ENCODE measurements around the gene AKAIN1.

Gene AKAIN1

GRCh38 chr18:5197032-5197434 lies at the start of gene AKAIN1:
TSS of gene AKAIN1 (minus strand) at chr18:5197257. CDS start at chr18:5197053, 204 bp downstream.
- peak; percentile 29 for DNase-seq

- DNase-seq: no peak
These were observed 47.9 kb upstream of the AKAIN1 start for GRCh38 chr18:5244941-5245340.

- DNase-seq: no peak
These were observed 42.4 kb upstream of the AKAIN1 start for GRCh38 chr18:5239447-5239846.

DNA sequence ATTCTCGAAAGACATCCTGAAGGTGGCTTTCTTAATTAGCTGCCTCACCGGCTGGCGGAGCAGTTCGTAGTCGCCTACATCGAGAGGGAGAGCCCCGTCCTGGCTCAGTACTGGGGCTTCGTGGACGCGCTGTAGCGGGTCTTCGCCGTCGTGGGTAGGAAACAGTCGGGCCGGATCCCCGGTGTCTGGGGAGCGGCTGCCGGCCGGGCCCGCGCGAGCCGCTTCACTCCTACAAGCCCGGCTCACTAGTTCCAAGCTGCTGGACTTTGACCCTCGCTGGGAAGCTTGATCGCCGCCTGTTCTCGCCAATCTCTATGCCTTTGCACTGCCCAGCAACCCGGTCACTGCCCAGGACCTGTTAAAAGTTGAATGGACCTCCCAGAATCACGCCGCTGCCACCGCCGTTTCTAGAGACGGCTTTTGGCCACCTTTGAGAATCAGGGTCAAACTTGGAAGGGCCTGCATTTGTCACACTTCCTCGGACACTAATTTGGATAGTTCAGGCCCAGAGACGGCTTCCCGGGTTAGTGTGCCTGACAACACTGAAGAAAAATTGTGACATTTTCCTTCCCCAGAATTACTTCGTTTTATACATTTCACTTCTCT lies 41.4 kb upstream of the AKAIN1 start:
- DNase-seq: peak; percentile 59

- peak; percentile 89 for DNase-seq
These were observed 40.8 kb upstream of the AKAIN1 start for GRCh38 chr18:5237723-5238370.

DNA sequence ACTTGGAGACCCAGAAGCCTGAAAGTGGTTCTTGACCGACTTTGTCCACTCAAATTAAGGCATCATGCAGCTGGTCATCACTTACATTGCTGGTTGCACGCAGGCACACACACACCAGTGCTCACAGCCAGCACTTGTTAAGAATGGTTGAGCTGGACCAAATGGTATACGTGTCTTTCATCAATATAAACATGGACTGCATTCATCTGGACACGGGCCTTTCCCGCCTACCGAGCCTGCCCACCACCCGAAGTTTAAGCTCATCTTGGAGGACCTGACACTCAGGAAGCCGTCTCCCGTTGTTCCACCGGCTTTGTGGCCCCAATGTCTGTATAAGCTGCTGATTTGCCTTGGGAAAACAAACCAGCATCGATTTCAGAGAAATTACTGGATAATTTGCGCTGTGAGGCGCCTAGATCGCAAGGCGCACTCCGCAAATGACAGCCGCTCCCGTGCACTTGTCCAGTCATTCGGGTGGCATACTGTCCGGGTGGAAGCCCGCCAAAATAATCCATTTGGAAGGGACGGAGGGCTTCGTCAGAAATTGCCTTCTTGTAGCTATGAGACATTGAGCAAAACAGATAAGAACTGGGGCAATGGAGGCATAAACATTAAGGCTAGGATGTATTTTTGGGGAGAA lies 40.1 kb upstream of the AKAIN1 start:
- DNase-seq: no peak

- no peak for DNase-seq
These were observed 17.7 kb upstream of the AKAIN1 start for GRCh38 chr18:5214583-5215351.

- no peak for DNase-seq
These were observed 10.6 kb upstream of the AKAIN1 start for GRCh38 chr18:5207471-5208150.

- no peak for DNase-seq
These were observed 1.3 kb upstream of the AKAIN1 start for GRCh38 chr18:5198311-5198710.

DNA sequence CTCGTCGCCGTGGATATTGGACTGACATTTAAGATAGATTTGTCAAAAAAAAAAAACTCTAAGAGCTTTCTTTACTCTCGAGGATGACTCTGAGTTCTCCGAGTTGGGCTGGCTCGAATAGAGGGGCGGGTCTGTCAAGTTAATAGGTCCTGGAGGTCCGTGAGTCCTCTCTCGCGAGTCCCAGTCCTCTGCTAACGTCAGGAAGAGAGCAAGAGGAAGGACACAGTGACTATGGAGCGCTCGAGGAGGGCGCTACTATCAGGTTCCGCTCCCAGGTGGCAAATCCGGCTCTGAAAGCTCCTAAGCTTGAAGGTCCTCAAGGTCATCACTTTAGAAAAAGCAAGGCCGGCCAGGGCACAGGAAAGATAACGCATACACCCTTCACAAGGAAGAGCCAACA lies 404 bp upstream of the AKAIN1 start:
- no peak for DNase-seq

- no peak for DNase-seq
These were observed 615 bp downstream of the AKAIN1 start for GRCh38 chr18:5196253-5197031.

- DNase-seq: no peak
These were observed 1.4 kb downstream of the AKAIN1 start for GRCh38 chr18:5195656-5196055.

GRCh38 chr18:5180254-5180653 lies 16.8 kb downstream of the AKAIN1 start:
- DNase-seq: no peak

DNA sequence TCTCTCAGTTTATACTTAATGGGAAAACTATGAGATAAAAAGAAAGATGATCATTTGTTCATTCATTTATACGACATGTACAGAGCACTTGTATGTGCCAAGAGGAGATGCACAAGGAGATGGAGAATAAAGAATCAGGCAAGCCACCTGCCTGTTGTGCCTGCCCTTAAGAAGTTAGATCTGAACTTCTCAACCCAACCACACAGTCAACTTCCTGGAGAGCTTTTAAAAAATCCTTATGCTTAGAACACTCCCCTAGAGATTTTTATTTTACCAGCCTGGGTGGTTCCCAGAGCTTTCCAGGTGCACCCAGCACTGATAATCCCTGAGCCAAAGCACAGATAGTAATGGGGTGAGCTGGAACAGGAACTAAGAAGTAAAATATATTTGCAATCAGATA lies 18.5 kb downstream of the AKAIN1 start:
- DNase-seq: no peak

GRCh38 chr18:5175378-5175777 lies 21.7 kb downstream of the AKAIN1 start:
- DNase-seq: no peak

GRCh38 chr18:5173646-5174045 lies 23.4 kb downstream of the AKAIN1 start:
- no peak for DNase-seq

DNA sequence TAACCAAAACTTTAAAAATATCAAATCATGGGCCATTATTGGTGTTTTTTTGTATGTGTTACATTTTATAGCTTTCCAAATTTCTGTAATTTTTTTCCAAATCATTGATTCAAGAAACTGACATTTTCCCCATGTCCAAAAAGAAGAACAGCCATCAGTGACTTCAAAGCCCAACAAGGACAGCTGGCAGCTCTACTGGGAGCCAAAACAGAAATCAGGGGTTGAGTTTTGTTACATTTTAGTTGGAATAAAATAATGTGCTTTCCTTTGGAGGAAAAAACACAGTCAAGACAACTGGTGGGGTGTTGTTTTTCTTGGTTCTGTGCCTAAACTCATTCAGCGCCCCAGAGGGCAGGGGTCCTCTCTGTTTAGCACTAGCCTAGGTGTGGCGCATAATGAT lies 23.8 kb downstream of the AKAIN1 start:
- no peak for DNase-seq

DNA sequence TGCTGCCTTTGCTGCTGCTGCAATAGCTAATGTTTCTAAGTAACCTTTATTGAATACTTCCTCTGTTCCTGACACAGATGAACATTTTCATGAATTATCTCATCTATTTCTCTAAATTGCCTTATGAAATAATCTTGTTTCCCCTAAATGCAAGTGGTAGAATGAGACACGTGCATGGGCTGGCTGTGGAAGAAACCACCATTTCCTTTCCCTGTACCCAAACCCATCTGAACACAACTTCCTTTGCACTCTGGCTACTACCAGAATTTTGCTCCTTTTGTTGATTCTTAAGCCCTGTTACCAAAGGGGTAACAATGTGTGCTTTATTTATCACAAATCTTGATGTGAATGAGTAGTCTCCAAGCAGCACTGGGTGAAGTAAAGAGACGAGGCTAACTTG lies 29.2 kb downstream of the AKAIN1 start:
- no peak for DNase-seq

DNA sequence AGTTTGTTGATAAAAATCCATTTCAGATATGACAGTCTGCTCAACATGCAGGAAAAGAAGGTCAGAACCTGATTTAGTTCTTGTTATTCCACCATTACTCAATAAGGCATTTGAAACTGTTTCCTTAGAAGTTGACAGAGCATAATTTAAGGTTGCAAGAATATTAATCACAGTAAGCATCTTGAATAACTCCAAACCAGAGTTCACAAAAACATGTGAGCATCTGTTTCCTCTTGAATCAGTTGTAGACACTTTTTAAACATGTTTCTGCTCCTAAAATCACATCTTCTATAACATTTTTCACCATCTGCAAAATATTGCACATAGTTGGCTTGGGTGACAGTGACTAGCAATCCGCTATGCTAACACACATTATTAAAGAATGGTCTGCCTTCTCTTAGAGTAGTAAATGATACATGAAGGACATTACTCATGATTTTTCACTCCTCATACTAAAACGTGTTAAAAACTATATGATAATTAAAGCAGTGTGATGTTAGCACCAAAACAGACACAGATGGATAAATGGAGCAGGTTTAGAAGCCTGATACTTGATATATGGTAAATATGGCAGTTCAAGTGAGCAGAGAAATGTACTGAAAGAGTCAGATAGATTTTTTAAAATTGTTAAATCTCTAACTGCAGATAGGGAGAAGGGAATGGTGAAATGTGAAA lies 30.3 kb downstream of the AKAIN1 start:
- DNase-seq: no peak

- no peak for DNase-seq
These were observed 32.2 kb downstream of the AKAIN1 start for GRCh38 chr18:5164903-5165302.

DNA sequence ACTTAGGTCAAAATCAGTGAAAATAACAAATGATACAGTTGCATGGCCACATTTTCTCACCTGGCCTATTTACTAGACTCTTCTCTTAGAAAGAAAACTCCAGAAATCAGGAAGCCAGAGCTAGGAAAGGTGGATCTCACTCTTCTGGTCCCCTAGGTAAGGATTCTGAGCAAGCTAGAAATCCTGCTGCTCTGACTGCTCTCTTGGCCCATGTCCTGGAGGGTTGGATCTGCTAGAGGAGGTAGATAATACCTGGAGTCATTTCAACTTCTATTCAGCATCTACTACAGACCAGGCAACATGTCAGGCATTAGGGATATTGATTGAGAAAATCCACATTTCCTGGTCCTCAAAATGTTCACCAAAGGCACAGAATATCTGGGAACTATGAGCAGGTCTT lies 34.9 kb downstream of the AKAIN1 start:
- DNase-seq: no peak

GRCh38 chr18:5159080-5159479 lies 38.0 kb downstream of the AKAIN1 start:
- no peak for DNase-seq
